ENCODE data around the gene KPNA2.
"Not testable (repeated sequence)": the region's sequence is repeated elsewhere in the genome, so short reads cannot be mapped to it uniquely, and the experiment has no call there.

Gene KPNA2

GRCh38 chr17:68035523-68036303 is at the start of gene KPNA2:
KPNA2 (plus strand) TSS chr17:68035735; CDS start chr17:68037133, 1,398 bp downstream.
- peak; percentile 77 to 78 for DNase-seq (ENCODE audit: low read depth in 1 of 2, low spot score in 1 of 2)

DNA sequence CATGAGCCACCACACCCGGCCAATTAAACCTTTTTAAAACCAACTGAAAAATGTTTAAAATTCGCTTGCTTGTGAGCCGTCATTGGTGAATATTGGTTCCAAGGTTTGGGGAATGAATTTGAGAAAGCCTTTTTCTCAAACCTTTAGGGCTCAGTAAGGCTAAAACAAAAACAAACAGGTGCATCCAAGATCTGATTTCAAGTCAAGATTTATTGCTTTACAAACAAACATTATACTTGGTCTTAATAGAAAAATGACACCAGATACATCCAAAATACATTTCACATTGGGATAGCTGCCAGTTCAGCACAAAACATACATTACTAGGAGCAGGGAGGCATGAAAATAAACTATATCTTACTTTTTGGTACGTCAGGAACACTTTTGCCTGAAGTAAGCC is 44.6 kb upstream of the KPNA2 start:
- no peak for DNase-seq (ENCODE audit: low read depth in 1 of 2, low spot score in 1 of 2)

DNA sequence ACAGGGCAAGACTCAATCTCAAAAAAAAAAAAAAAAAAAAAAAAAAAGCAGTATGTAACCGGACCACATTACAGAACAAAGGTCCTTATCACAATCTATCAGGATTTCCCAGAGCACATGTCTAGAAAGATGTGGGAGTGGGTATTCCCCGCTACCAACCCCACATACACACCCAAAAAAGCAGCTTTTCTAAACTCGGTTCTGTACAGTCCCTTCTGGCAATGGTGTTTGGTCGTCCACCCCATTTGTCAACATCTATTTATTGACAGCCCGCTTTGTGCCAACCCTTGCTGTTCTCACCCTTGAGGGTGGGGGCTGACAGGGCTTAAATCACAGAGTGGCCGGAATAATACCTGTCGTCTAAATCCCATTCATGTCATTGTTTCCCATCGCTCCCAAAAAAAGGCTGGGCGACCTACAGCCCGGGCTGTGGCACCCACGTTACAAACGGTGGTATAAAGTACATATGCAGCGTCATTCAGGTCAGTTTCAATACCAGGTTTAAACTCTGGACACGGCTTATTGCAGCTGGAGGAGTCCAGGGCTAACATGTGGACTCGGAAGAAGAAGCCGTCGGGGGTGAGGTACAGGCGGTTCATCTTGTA is 42.9 kb upstream of the KPNA2 start:
- no peak for DNase-seq (ENCODE audit: low read depth in 1 of 2, low spot score in 1 of 2)

DNA sequence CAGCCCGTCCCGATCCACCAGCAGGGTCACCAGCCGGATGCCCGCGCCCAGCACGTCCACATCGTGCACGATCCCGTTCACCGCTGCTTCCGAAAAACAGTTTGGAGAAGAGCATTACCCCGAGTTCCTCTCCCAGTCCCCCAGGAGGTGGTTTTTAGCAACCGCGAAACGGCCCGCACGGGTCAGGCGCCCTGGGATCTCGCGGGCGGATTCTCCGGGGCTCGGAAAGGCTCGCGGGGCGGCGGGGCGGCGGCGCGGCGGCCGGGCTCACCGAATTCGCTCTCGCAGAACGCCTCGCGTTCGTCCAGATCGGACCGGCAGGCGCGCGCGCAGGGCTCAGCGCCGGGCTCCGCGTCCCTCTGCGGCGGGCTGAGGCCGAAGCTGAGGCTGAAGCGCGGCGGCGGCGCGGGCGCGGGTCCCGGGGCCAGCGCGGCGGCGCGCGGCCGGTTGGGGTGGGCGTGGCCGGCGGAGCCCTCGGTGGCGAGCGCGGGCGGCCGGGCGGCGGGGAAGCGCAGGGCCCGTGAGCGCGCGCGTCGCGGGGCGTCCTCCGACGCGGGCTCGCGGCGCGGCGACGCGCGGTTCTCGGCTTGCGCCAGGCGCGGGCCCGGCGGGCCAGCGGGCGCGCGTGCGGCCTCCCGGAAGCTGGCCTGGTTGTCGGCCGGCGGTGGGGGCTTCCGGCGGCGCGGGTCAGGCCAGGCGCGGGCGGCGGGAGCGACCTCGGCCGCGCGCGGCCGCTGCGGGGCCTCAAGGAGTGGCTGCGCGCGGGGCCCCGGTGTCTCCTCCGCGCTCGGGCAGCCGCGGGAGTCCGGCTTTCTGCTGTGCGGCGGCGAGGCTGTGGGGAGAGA is 42.2 kb upstream of the KPNA2 start:
- peak; percentile 35 to 63 for DNase-seq (ENCODE audit: low read depth in 1 of 2, low spot score in 1 of 2)

DNA sequence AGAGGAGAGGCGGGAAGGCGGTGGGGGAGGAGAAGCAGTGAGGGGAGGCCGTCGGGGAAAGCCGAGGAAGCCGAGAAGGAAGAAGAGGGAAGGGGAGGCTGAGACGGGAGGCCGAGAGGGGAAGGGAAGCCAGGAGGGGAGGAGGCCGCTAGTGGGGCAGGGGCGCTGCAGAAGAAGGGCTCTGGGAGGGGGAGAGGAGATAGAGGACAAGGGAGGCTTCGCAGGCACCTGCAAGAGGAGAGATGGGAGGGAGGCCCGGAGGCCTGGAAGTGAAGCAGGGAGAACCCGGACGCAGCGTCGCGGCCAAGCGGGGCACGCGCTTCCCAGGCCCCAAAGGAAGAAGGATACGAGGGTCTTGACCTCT is 41.6 kb upstream of the KPNA2 start:
- no peak for DNase-seq (ENCODE audit: low read depth in 1 of 2, low spot score in 1 of 2)

DNA sequence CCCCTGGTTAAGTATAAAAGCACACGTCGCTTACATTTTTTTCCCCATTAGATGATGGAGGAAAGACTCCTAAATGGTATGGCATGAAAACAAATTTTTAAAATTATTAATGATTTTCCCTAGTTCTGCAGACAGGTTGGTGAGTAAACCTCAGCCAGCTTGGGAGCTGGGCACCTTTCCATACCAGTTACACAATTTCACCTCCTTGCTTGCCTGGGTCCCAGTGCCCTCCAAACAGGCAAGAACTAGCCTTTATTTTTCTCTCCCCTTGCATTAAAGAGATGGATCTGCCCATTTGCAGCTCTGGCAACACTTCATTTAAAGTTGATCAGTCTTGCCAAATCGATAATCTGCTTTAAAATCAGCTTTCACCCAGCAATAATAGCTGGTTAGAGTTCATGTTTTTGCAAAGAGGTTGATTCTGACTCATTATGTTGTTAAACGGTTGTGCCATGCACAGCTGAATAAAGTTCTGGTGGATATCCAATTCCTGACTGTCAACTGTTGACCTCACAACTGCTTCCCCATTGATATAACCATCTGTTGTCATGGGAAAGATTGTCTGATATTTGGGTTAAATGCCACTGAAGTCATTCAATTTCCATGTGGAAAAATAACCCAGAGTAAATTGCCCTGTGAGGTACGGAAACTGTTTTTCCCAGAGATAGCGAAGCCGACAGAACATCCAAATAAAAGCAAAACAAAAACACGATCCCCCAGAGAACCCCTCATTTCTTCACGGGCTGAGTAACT is 40.5 kb upstream of the KPNA2 start:
- no peak for DNase-seq (ENCODE audit: low read depth in 1 of 2, low spot score in 1 of 2)

GRCh38 chr17:67995570-67996263 is 39.8 kb upstream of the KPNA2 start:
- DNase-seq (ENCODE audit: low read depth in 1 of 2, low spot score in 1 of 2): no peak

DNA sequence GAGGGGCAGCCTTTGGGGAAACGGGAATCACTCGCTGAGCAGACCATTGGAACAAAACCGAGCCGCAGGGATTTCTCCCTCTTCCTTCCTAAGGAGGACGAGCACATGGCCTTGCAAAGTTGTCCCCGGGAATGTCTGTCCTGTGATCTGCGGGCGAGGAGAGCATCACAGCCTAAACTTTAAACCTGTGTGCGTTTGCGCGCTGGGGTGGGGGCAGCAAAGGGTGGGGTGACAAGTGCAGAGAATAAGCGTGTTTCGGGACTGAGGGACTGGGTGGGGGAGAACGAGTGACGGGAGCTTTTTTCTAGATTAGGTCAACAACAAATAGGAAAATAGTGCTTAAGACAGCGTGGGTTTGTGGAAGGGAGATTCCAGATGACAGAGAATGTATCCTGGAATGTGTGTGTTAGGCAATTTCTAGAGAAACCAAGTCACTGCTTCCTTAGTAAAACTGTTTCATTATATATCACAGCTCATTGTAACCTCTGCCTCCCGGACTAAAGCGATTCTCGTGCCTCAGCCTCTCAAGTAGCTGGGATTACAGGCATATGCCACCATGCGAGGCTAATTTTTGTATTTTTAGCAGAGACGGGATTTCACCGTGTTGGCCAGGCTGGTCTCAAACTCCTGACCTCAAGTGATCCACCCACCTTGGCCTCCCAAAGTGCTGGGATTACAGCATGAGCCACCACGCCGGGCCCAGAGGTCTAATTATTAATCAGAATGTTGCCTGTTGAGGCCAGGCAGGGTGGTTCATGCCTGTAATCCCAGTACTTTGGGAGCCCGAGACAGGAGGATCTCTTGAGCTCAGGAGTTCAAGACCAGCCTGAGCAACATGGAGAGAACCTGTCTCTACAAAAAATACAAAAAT is 39.0 kb upstream of the KPNA2 start, which contains the start of gene C17orf58:
TSS of gene C17orf58 (minus strand) at position 169 of the 871 bp plus-strand sequence. CDS start 271 bp downstream, outside the sequence.
- DNase-seq (ENCODE audit: low read depth in 1 of 2, low spot score in 1 of 2): not testable (repeated sequence)

DNA sequence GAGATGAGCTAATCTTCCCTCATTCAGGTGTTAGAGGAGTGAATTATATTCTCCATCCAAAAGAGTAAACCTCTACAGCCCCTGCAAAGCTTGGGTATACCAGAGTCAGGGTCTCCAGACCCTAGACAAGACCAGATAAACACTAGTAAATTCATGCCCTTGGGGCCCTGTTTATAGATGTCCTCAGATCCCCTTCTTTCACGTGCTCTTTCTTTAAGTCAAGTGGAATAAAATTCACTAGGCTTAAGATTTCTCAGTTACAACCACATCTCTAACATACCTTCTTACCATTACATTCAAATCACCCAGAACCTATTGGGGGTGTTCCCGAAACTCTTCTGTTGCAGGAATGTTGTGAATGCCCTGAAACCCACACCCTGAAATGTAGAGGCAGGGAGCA is 37.1 kb upstream of the KPNA2 start:
- DNase-seq (ENCODE audit: low read depth in 1 of 2, low spot score in 1 of 2): no peak

- no peak for DNase-seq (ENCODE audit: low read depth in 1 of 2, low spot score in 1 of 2)
Measured at GRCh38 chr17:67999291-67999911, 36.1 kb upstream of the KPNA2 start.

DNA sequence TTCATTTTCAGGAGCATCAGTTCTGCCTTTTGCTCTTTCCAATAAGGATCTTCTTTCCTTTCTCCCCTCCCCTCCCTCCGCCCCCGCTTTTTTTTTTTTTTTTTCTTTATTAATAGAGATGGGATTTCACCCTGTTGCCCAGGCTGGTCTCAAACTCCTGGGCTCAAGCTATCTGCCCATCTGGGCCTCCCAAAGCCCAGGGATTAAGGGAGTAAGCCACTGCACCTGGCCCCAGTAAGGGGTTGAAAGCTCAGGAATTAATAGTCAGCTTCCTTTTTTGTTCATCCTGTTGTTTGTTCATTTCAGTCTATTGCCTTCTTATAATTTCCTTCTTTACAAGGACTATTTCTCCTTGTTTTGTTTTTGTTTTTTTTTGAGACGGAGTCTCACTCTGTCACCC is 31.3 kb upstream of the KPNA2 start:
- no peak for DNase-seq (ENCODE audit: low read depth in 1 of 2, low spot score in 1 of 2)

- no peak for DNase-seq (ENCODE audit: low read depth in 1 of 2, low spot score in 1 of 2)
Measured at GRCh38 chr17:68006797-68007196, 28.7 kb upstream of the KPNA2 start.

DNA sequence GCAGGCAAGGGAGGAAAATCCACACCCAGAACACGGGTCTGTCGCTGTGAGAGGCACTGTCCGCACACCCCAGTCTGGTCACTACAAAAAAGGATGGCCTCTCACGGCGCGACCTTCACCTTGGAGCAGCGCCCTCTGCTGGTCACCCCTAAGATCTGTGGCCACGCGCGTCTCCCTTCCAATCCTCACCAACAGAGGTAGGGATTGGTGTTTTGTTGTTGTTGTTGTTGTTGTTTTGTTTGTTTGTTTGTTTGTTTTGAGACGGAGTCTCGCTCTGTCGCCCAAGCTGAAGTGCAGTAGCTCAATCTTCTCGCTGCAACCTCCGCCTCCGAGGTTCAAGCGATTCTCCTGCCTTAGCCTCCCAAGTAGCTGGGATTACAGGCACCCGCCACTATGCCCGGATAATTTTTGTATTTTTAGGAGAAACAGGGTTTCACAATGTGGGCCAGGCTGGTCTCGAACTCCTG is 24.3 kb upstream of the KPNA2 start:
- DNase-seq (ENCODE audit: low read depth in 1 of 2, low spot score in 1 of 2): peak; percentile 36 to 47

DNA sequence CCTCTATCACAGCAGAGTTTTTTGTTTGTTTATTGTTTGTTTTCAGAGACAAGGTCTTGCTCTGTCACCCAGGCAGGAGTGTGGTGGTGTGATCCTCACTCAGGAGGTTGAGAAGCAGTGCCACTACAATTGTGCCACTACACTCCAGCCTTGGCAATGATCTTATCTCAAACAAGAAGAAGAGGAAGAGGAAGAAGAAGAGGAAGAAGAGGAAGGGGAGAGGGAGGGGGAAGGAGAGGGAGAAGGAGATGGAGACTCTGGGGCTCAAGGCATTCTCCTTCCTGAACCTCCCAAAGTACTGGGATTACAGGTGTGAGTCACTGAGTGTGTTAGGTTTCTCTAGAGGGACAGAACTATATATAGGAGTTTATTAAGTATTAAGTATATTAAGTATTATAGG is 22.1 kb upstream of the KPNA2 start:
- DNase-seq (ENCODE audit: low read depth in 1 of 2, low spot score in 1 of 2): no peak

GRCh38 chr17:68015081-68015723 is 20.3 kb upstream of the KPNA2 start:
- DNase-seq (ENCODE audit: low read depth in 1 of 2, low spot score in 1 of 2): no peak

- no peak for DNase-seq (ENCODE audit: low read depth in 1 of 2, low spot score in 1 of 2)
Measured at GRCh38 chr17:68016838-68017237, 18.7 kb upstream of the KPNA2 start.

GRCh38 chr17:68018493-68018892 is 17.0 kb upstream of the KPNA2 start:
- DNase-seq (ENCODE audit: low read depth in 1 of 2, low spot score in 1 of 2): not testable (repeated sequence)

- no peak for DNase-seq (ENCODE audit: low read depth in 1 of 2, low spot score in 1 of 2)
Measured at GRCh38 chr17:68019336-68019674, 16.2 kb upstream of the KPNA2 start.

Data from stimulated activated CD4-positive, alpha-beta T cell treated with anti-CD3 and anti-CD28 coated beads, Interleukin-15, amount 100 ng/mL, for 1 hour (primary cell).